Renal cortex interstitium (tissue), 11 donors: ENCODE measurements around the gene STARD10. TPM values are rescaled to one million over a fixed set of nuclear protein-coding genes. Genes with fewer than 3 reads are reported as not detected.

Source experiments
- DNase-seq, 11 donors: peaks; one replicate each; pipeline ENCODE4 v3.0.0-alpha.2; 2013; ENCODE audit warnings: low read depth in 9 of 11, low spot score in 4 of 11; ENCODE audit errors: extremely low read depth in 1 of 11
- polyA plus RNA-seq, 3 donors: library from polyadenylated mRNA; unstranded; fragments of 120-200 nt; gene quantifications; one replicate each; pipeline ENCODE4 v1.2.1, GENCODE V29; 2013; ENCODE audit not compliant: insufficient read length in 3 of 3

Gene STARD10
- polyA plus RNA-seq, 3 donors, result 60.0 to 85.1 (median 80.7) TPM

GRCh38 chr11:72775288-72776110 lies 18.3 kb downstream of the STARD10 start:
- no peak for DNase-seq

DNA sequence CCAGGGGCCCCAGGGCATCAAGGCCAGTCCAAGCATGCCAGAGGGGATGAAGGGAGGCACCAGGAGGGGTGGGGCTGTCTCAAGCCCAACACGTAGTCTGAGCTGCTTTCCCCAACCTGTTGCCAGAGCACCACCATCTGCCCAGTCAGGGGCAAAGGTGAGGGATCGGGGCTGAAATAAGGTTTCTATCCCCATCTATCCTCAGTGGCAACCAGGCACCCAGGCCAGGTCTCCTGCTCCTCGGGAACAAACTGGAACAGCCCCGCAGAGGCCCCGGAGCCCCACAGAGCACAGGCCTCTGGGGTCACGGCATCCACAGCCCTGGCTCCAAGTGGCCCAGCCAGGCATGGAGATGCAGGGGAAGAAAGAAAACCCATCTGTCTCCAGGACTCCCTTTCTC lies 19.3 kb downstream of the STARD10 start:
- DNase-seq, result no peak

DNA sequence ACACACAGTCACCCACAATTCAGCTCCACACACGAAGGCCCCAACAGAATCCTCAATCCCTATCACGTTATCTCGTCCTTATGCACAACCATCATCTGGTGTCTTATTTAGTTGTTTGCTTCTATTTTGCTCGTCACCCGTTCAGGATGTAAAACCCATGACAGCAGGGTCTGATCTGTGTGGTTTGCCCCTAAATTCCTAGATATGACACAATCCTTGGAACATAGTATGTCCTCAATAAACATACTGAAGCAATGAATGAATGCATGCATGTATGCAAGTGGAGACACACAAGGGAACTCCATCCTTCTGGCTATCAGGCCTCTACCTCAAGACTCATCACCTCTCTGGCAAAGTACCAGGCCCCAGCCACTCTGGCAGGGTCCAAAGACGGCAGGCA lies 20.2 kb downstream of the STARD10 start:
- DNase-seq, result no peak

- DNase-seq, result no peak
These were observed 20.6 kb downstream of the STARD10 start for GRCh38 chr11:72773291-72773690.

DNA sequence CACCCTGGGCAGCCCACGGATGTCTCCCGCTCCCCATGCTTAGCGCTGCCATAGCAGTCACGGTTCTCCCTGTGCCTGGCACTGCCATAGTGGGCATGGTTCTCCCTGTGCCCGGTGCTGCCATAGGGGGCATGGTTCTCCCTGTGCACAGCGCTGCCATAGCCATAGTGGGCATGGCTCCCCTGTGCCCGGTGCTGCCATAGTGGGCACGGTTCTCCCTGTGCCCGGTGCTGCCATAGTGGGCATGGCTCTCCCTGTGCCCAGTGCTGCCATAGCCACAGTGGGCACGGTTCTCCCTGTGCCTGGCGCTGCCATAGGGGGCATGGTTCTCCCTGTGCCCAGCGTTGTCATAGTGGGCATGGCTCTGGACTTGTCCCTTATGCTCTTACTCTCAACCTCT lies 21.8 kb downstream of the STARD10 start:
- DNase-seq, result no peak

DNA sequence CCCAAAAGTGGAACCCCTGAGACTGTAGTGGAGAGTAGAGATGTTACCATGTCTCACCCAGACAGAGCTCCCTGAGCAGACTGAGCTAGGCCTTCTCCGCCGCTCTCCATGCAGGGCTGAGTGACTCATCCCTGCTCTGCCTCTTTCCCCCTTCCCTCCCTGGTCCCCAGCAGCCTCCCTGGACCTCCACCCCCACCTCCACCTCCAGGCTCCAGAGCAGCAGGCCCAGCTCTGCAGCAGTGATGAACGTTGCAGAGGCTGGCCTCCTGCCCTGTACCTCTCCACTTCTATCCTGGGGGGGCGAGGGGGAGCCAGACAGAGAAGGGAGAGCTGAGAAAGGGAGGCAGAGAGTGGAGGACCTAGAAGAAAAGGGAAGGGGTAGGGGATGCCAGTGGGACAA lies 22.3 kb downstream of the STARD10 start:
- DNase-seq, result no peak

- DNase-seq, result no peak
These were observed 23.0 kb downstream of the STARD10 start for GRCh38 chr11:72770799-72771198.

- no peak for DNase-seq
These were observed 24.2 kb downstream of the STARD10 start for GRCh38 chr11:72769680-72770079.

DNA sequence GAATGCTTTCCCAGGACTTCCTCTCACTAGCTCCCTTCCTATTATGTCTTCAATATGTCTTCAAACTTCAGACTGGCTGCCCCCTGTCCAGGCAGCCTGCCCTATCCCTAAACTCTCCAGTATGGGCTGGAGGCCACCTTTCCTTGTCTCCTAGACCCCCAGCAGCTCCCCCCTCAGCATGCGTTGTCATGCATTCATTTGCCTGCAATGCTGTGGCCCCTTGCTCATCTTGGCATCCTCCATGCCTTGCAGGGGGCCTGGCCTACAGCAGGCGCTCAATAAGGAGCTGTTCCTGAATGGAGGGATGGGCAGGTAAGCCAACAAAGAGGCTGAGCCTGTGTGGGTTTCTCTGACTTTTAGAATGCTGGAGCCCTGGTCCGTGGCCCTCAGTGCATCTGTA lies 25.3 kb downstream of the STARD10 start:
- DNase-seq, result no peak

GRCh38 chr11:72767203-72768062 lies 26.4 kb downstream of the STARD10 start:
- DNase-seq, result no peak

DNA sequence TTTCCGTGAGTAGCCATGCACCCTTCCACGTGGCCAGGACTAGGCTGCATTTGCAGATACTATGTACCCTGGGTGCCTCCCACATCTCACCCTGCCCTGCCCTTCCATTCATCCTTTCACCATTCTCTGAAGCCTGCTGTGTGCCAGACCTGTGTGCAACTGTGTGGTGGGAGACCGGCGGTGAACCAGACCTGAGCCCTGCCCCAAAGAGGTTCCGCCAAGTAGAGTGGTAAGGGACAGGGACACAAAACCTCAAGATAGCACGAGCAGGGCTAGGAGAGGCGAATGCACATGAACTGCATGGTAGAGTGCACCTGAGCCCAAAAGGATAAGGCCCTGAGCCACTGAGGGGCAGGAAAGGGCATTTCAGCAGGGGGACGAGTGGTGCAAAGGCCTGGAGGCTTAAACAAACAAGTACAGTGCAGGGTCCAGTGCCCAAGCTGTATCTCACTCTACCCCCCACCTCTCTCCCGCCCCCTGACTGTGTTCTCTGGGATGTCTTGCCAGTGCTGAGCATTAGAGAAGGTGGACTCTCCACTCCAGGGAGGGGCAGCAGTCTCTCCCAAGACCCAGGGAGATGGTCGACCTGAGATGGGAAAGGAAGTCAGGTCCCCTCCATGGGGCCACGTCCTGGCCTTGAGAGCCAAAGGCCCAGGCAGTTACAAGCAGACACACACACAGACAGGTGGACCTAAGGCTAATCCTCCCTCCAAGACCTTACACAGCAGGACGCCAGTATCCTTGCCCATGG lies 27.5 kb downstream of the STARD10 start:
- no peak for DNase-seq

- no peak for DNase-seq
These were observed 29.3 kb downstream of the STARD10 start for GRCh38 chr11:72764503-72764902.

DNA sequence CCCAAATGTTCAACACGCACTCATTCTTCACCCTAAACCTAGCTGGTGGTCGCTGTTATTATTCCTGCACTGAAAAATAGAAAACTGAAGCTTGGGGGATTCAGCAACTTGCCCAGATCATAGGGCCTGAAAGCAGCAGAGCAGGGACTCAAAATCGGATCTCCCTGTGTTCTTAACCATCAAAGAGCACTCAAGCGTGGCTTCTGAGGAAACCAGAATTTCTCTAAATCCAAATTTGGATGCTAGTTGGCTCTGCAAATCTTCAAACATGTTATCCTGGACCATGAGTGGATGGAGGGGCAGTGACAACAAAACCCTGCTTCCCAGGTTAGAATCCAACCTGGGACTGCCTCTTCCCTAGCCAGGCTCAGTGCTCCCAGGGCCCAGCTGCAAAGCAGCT lies 30.0 kb downstream of the STARD10 start:
- no peak for DNase-seq

DNA sequence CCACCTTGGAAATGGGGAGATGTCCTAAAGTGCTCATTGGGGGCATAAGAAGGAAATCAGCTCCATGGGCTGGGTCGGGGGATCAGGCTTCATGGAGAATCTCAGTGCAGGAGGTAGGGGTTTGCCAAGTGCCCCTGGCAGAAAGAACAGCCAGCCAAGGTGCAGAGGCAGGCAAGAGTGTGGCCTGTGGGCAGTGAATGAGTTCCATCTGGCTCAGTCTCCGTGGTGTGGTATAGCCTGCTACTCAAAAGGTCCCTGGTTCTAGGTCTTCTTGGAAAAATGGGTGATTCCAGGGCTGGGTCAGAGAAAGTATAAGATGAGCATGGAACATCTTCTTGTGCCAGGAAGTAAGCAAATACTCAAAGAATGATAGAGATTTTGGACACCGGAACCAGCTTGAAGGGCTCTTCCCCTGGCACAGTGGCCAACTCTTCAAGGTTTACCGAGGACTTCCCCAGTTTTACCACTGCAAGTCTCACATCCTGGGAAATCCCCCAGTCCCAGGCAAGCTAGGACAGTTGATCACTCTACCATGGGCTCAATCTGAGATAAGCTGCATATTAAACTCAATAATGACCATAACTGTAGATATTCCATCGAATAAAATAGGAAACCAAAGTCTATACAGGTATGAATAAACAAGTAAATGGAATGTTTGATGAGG lies 31.1 kb downstream of the STARD10 start:
- DNase-seq, result no peak

GRCh38 chr11:72760539-72761405 lies 33.1 kb downstream of the STARD10 start:
- DNase-seq, result no peak

DNA sequence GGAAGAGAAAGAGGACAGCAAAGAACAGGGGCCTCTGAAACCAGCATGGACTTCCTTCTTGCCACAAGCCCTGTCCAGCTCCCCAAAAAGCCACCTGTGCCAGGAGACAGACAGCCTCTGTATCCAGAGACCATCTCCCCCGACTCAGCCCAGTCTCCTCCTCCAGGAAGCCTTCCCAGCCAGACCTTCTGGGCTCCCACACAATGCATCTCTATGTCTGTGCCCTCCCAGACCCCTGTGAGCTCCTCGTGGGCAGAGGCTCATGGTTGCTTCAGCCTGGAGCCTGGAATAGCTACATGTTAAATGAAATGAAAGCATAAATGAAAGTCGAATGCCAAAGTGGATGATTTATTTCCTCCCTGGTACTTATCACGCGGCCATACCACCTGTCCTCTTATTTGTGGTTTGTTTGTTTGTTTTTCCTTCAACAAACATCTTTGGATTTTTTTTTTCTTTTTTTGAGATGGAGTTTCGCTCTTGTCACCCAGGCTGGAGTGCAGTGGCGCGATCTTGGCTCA lies 34.3 kb downstream of the STARD10 start:
- no peak for DNase-seq

DNA sequence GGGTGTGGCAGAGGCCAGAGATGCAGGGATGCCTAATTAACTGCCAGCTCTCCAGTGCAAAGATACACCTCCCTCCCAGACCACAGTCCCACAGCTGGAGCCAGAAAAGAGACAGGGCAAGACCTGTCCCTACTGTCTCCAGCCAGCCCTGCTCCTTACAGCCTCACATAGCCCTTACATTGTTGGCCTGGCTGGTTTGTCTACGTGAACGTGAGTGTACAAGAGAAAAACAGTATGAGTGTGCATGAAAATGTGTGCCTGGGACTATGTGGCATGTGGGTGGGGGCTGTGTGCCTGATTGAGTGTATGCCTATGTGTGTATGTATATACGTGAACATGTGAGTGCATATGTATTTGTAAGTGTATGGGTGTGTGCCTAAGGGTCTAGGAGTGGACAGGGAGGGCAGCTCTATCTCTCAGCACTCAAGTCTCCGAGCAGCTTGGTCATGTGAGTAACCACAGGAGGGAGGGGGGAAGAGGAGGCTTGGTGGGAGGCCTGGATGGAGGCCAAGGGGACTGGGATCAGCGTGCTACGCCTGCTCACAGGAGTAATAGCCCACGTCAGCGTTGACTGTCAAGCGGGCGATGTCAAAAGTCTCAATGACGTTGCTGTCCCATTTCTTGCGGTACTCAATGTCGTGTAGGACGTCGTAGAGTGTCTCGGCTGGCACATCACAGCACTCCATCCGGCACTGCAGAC lies 35.0 kb downstream of the STARD10 start:
- DNase-seq, result peak in 7 of 11 donors; percentile 48 to 76 (median 67)
